WTC11 (cell line): ENCODE data around the gene C22orf31. TPM values are rescaled to one million over a fixed set of nuclear protein-coding genes. Genes with fewer than 3 reads are reported as not detected.

Experiments
- total RNA-seq: library from RNA; stranded (reverse); gene quantifications from 3 replicates; pipeline ENCODE4 v1.2.3, GENCODE V29; 2021

Gene C22orf31
- total RNA-seq, 1 experiment from 2014 or later, result not detected

Other genes with a start within 250 kb of the C22orf31 start
- gene ZNRF3, start 178.3 kb downstream of the C22orf31 start, total RNA-seq, result 20.6 to 25.4 TPM (median 21.6 TPM) in 3 replicates
- 4.1 to 5.8 TPM (median 5.4 TPM) in 3 replicates for gene KREMEN1, start 11.2 kb upstream of the C22orf31 start, total RNA-seq
- 6.0 to 8.6 TPM (median 6.1 TPM) in 3 replicates for gene EMID1, start 144.1 kb upstream of the C22orf31 start, total RNA-seq
- 69.6 to 78.2 TPM (median 77.9 TPM) in 3 replicates for gene RHBDD3, start 206.2 kb upstream of the C22orf31 start, total RNA-seq
- 377 to 400 TPM (median 384 TPM) in 3 replicates for gene EWSR1, start 206.4 kb upstream of the C22orf31 start, total RNA-seq
- 15.3 to 19.9 TPM (median 15.6 TPM) in 3 replicates for gene GAS2L1, start 244.8 kb upstream of the C22orf31 start, total RNA-seq